ENCODE data around the gene PIRT. TPM values are rescaled to one million over a fixed set of nuclear protein-coding genes. Genes with fewer than 3 reads are reported as not detected.

Gene PIRT
- total RNA-seq, 1 donor from 2014 or later = not detected

- Mint-ChIP-seq H3K27ac (ENCODE audit: unreplicated experiment) (no peak overlapping the region), H3K4me1 (ENCODE audit: low read depth, unreplicated experiment) (peaks cover 2% of the 10 kb centered on the region), H3K27me3 (ENCODE audit: low read depth, unreplicated experiment) (peaks cover 6% of the 10 kb centered on the region), H3K9me3 (ENCODE audit: unreplicated experiment) (peaks cover 2% of the 10 kb centered on the region), H3K4me3 (ENCODE audit: unreplicated experiment) (no peak overlapping the region), H3K36me3 (ENCODE audit: low read depth, unreplicated experiment) (no peaks in the 10 kb centered on the region)
- H3K79me2 ChIP-seq (ENCODE audit: insufficient read depth, low read length) = no peaks in the 10 kb centered on the region
- no peaks in the 10 kb centered on the region for H3K36me3 ChIP-seq (ENCODE audit: insufficient read depth, low read length)
- H3K4me1 ChIP-seq (ENCODE audit: insufficient read depth, low read length) = no peaks in the 10 kb centered on the region
- H3K9me3 ChIP-seq (ENCODE audit: insufficient read depth, low read depth, low read length) = no peaks in the 10 kb centered on the region
- H4K20me1 ChIP-seq (ENCODE audit: insufficient read depth, low read length) = no peaks in the 10 kb centered on the region
- H3K9ac ChIP-seq (ENCODE audit: low read length) = no peak overlapping the region
- no peak overlapping the region for H3K4me3 ChIP-seq (ENCODE audit: insufficient read depth, low read depth, low read length)
- H3K4me2 ChIP-seq (ENCODE audit: low read length) = no peak overlapping the region
- H3K27ac ChIP-seq (ENCODE audit: low read depth, low read length) = no peak overlapping the region
- no peak for TF ChIP-seq CTCF (IDR thresholded peaks at IDR 0.05; ENCODE audit: insufficient read depth, low read depth, low read length)
- TF ChIP-seq EZH2 (IDR thresholded peaks at IDR 0.05; ENCODE audit: insufficient read depth, low read length) = no peak
- no peak for FAIRE-seq
- H2AFZ ChIP-seq (ENCODE audit: low read depth, low read length) = no peak overlapping the region
- DNase-seq (ENCODE audit: low read depth) = no peak
- H3K27me3 ChIP-seq (ENCODE audit: insufficient read depth, low read length) = no peaks in the 10 kb centered on the region
Observed at GRCh38 chr17:10787306-10788045, 50.4 kb downstream of the PIRT start.

- DNase-seq (ENCODE audit: low read depth) (no peak), FAIRE-seq (no peak)
- Mint-ChIP-seq H3K36me3 (ENCODE audit: low read depth, unreplicated experiment) (no peaks in the 10 kb centered on the region), H3K27ac (ENCODE audit: unreplicated experiment) (no peak overlapping the region), H3K27me3 (ENCODE audit: low read depth, unreplicated experiment) (peaks cover 6% of the 10 kb centered on the region), H3K9me3 (ENCODE audit: unreplicated experiment) (peaks cover 2% of the 10 kb centered on the region), H3K4me1 (ENCODE audit: low read depth, unreplicated experiment) (peaks cover 2% of the 10 kb centered on the region), H3K4me3 (ENCODE audit: unreplicated experiment) (no peak overlapping the region)
- Histone ChIP-seq H3K4me2 (ENCODE audit: low read length) (no peak overlapping the region), H3K27ac (ENCODE audit: low read depth, low read length) (no peak overlapping the region), H3K36me3 (ENCODE audit: insufficient read depth, low read length) (no peaks in the 10 kb centered on the region), H3K9ac (ENCODE audit: low read length) (no peak overlapping the region), H3K4me1 (ENCODE audit: insufficient read depth, low read length) (no peaks in the 10 kb centered on the region), H3K9me3 (ENCODE audit: insufficient read depth, low read depth, low read length) (no peaks in the 10 kb centered on the region), H2AFZ (ENCODE audit: low read depth, low read length) (no peak overlapping the region), H3K79me2 (ENCODE audit: insufficient read depth, low read length) (no peaks in the 10 kb centered on the region), H4K20me1 (ENCODE audit: insufficient read depth, low read length) (no peaks in the 10 kb centered on the region), H3K4me3 (ENCODE audit: insufficient read depth, low read depth, low read length) (no peak overlapping the region), H3K27me3 (ENCODE audit: insufficient read depth, low read length) (no peaks in the 10 kb centered on the region)
- TF ChIP-seq CTCF (IDR thresholded peaks at IDR 0.05; ENCODE audit: insufficient read depth, low read depth, low read length) (no peak), EZH2 (IDR thresholded peaks at IDR 0.05; ENCODE audit: insufficient read depth, low read length) (no peak)
Observed at GRCh38 chr17:10785295-10785694, 52.6 kb downstream of the PIRT start.

GRCh38 chr17:10779609-10780008 lies 58.3 kb downstream of the PIRT start:
- Histone ChIP-seq H3K4me3 (ENCODE audit: insufficient read depth, low read depth, low read length) (no peak overlapping the region), H3K9ac (ENCODE audit: low read length) (no peak overlapping the region), H2AFZ (ENCODE audit: low read depth, low read length) (no peak overlapping the region), H3K9me3 (ENCODE audit: insufficient read depth, low read depth, low read length) (no peaks in the 10 kb centered on the region), H3K4me1 (ENCODE audit: insufficient read depth, low read length) (no peaks in the 10 kb centered on the region), H4K20me1 (ENCODE audit: insufficient read depth, low read length) (no peaks in the 10 kb centered on the region), H3K27me3 (ENCODE audit: insufficient read depth, low read length) (no peaks in the 10 kb centered on the region), H3K27ac (ENCODE audit: low read depth, low read length) (no peak overlapping the region), H3K36me3 (ENCODE audit: insufficient read depth, low read length) (no peaks in the 10 kb centered on the region), H3K4me2 (ENCODE audit: low read length) (no peak overlapping the region), H3K79me2 (ENCODE audit: insufficient read depth, low read length) (no peaks in the 10 kb centered on the region)
- Mint-ChIP-seq H3K9me3 (ENCODE audit: unreplicated experiment) (peaks cover 4% of the 10 kb centered on the region), H3K27ac (ENCODE audit: unreplicated experiment) (no peak overlapping the region), H3K36me3 (ENCODE audit: low read depth, unreplicated experiment) (no peaks in the 10 kb centered on the region), H3K27me3 (ENCODE audit: low read depth, unreplicated experiment) (no peaks in the 10 kb centered on the region), H3K4me1 (ENCODE audit: low read depth, unreplicated experiment) (no peaks in the 10 kb centered on the region), H3K4me3 (ENCODE audit: unreplicated experiment) (no peak overlapping the region)
- TF ChIP-seq EZH2 (IDR thresholded peaks at IDR 0.05; ENCODE audit: insufficient read depth, low read length) = no peak
- TF ChIP-seq CTCF (IDR thresholded peaks at IDR 0.05; ENCODE audit: insufficient read depth, low read depth, low read length) = no peak
- no peak for DNase-seq (ENCODE audit: low read depth)
- FAIRE-seq = no peak
